WERI-Rb-1 (cell line): ENCODE results near the gene AMPD1.

ENCODE experiments used
- DNase-seq: peaks from one replicate; pipeline ENCODE4 v3.0.0-alpha.2; 2020
- H3K27ac ChIP-seq: fragments of 250-450 bp; sonication (Bioruptor Pico); 2 replicates; pipeline ENCODE4 v1.5.1; 2020; ENCODE audit warnings: mild to moderate bottlenecking, moderate library complexity
- H3K27me3 ChIP-seq: fragments of 250-450 bp; sonication (Bioruptor Pico); 2 replicates; pipeline ENCODE4 v1.5.1; 2021; ENCODE audit warnings: mild to moderate bottlenecking, low read depth, moderate library complexity; ENCODE audit not compliant: insufficient read depth, severe bottlenecking
- H3K36me3 ChIP-seq: fragments of 250-450 bp; sonication (Bioruptor Pico); 2 replicates; pipeline ENCODE4 v1.5.1; 2020; ENCODE audit warnings: mild to moderate bottlenecking, moderate library complexity
- H3K4me3 ChIP-seq: 2 replicates; pipeline ENCODE4 v1.5.1; 2011; ENCODE audit warnings: low read depth, mild to moderate bottlenecking, control low read depth, low read length
- H3K9me3 ChIP-seq: fragments of 250-450 bp; sonication (Bioruptor Pico); 2 replicates; pipeline ENCODE4 v1.5.1; 2021; ENCODE audit warnings: mild to moderate bottlenecking, moderate library complexity; ENCODE audit not compliant: severe bottlenecking
- CTCF ChIP-seq: IDR thresholded peaks from 2 replicates; pipeline ENCODE4 v1.5.1; 2011; ENCODE audit warnings: low read depth, mild to moderate bottlenecking, control low read depth, inconsistent platforms, low read length

Gene AMPD1

GRCh38 chr1:114729782-114730181 is 34.4 kb upstream of the AMPD1 start:
- H3K9me3 ChIP-seq = no peaks in the 10 kb centered on the region
- no peak overlapping the region for H3K4me3 ChIP-seq
- H3K27me3 ChIP-seq = no peaks in the 10 kb centered on the region
- no peak overlapping the region for H3K27ac ChIP-seq
- DNase-seq = no peak
- no peak for TF ChIP-seq CTCF
- H3K36me3 ChIP-seq = peaks cover 99% of the 10 kb centered on the region

- Histone ChIP-seq H3K36me3 (peaks cover 100% of the 10 kb centered on the region), H3K4me3 (no peak overlapping the region), H3K27ac (no peak overlapping the region), H3K9me3 (no peaks in the 10 kb centered on the region), H3K27me3 (no peaks in the 10 kb centered on the region)
- no peak for DNase-seq
- TF ChIP-seq CTCF = no peak
Observed at GRCh38 chr1:114728553-114728952, 33.2 kb upstream of the AMPD1 start.

GRCh38 chr1:114725230-114725629 is 29.9 kb upstream of the AMPD1 start:
- DNase-seq = no peak
- peaks cover 100% of the 10 kb centered on the region for H3K36me3 ChIP-seq
- no peak overlapping the region for H3K4me3 ChIP-seq
- H3K27me3 ChIP-seq = no peaks in the 10 kb centered on the region
- H3K9me3 ChIP-seq = no peaks in the 10 kb centered on the region
- no peak overlapping the region for H3K27ac ChIP-seq
- no peak for TF ChIP-seq CTCF

GRCh38 chr1:114723915-114724314 is 28.6 kb upstream of the AMPD1 start:
- H3K36me3 ChIP-seq = peaks cover 100% of the 10 kb centered on the region
- H3K27me3 ChIP-seq = no peaks in the 10 kb centered on the region
- TF ChIP-seq CTCF = no peak
- no peak overlapping the region for H3K4me3 ChIP-seq
- H3K9me3 ChIP-seq = no peaks in the 10 kb centered on the region
- H3K27ac ChIP-seq = no peak overlapping the region
- no peak for DNase-seq

- Histone ChIP-seq H3K4me3 (no peak overlapping the region), H3K9me3 (no peaks in the 10 kb centered on the region), H3K27ac (no peak overlapping the region), H3K36me3 (peaks cover 100% of the 10 kb centered on the region), H3K27me3 (no peaks in the 10 kb centered on the region)
- no peak for TF ChIP-seq CTCF
- no peak for DNase-seq
Observed at GRCh38 chr1:114723457-114723856, 28.1 kb upstream of the AMPD1 start.

GRCh38 chr1:114720492-114720891 is 25.1 kb upstream of the AMPD1 start:
- no peaks in the 10 kb centered on the region for H3K27me3 ChIP-seq
- peaks cover 81% of the 10 kb centered on the region for H3K36me3 ChIP-seq
- H3K9me3 ChIP-seq = no peaks in the 10 kb centered on the region
- H3K4me3 ChIP-seq = no peak overlapping the region
- H3K27ac ChIP-seq = no peak overlapping the region
- no peak for DNase-seq
- TF ChIP-seq CTCF = no peak
